ENCODE data around the gene PHF19. TPM values are rescaled to one million over a fixed set of nuclear protein-coding genes. Genes with fewer than 3 reads are reported as not detected.

PHF19 gene
- total RNA-seq, 2 experiments from 2014 or later: 60.3 to 63.0 TPM

GRCh38 chr9:120901755-120902568, 25.0 kb upstream of the PHF19 start:
- H3K9me3 Mint-ChIP-seq: no peaks in the 10 kb centered on the region
- H3K4me1 Mint-ChIP-seq (ENCODE audit: low read depth): peaks cover 87% of the 10 kb centered on the region
- H3K27ac ChIP-seq (ENCODE audit: low read depth in 1 of 2, low read length in 2 of 2): peak overlapping the region; percentile 92 to 93
- H3K27ac Mint-ChIP-seq: peak overlapping the region; percentile 99
- no peak overlapping the region for H3K4me3 ChIP-seq (ENCODE audit: low read length)
- peaks cover 35% of the 10 kb centered on the region for H3K36me3 ChIP-seq (ENCODE audit: insufficient read depth, low read length)
- ChIA-PET CTCF (interaction anchor here (1.4 kb wide), 1 partner anchor 33 kb away, joined by 6 read pairs; no protein-coding TSS in a partner anchor), POLR2A (interaction anchor here (0.9 to 36.2 kb wide), 11 partner anchors 11 to 59 kb away, joined by 3 to 1343 read pairs (median 14); partner anchors contain the start of genes PHF19 and TRAF1)
- TF ChIP-seq CTCF (IDR thresholded peaks at IDR 0.05): no peak
- ATAC-seq (ENCODE audit: poor library complexity) (no peak), DNase-seq (no peak)
- H3K4me3 Mint-ChIP-seq: peak overlapping the region; percentile 49
- H3K4me1 ChIP-seq (ENCODE audit: insufficient read depth, low read length): peaks cover 81% of the 10 kb centered on the region
- peaks cover 51% of the 10 kb centered on the region for H3K36me3 Mint-ChIP-seq (ENCODE audit: low read depth)
- no peaks in the 10 kb centered on the region for H3K9me3 ChIP-seq (ENCODE audit: control insufficient read depth in 1 of 2, insufficient read depth in 1 of 2, low read length in 2 of 2)
- intact Hi-C loops (cut with DNase I, micrococcal nuclease): no loop called here
- no peaks in the 10 kb centered on the region for H3K27me3 ChIP-seq (ENCODE audit: control insufficient read depth in 1 of 2, insufficient read depth in 2 of 2, low read length in 2 of 2)
- no peaks in the 10 kb centered on the region for H3K27me3 Mint-ChIP-seq

- CTCF ChIA-PET: interaction anchor here (0.8 kb wide), 1 partner anchor 8 kb away, joined by 3 read pairs; no protein-coding TSS in a partner anchor
- H3K27ac ChIP-seq (ENCODE audit: low read depth in 1 of 2, low read length in 2 of 2): peak overlapping the region in 1 of 2 donors; percentile 1
- no peaks in the 10 kb centered on the region for H3K27me3 Mint-ChIP-seq
These were observed 23.8 kb upstream of the PHF19 start for GRCh38 chr9:120900824-120901223.

More at GRCh38 chr9:120900824-120901223, 23.8 kb upstream of the PHF19 start:
- ATAC-seq (ENCODE audit: poor library complexity) (no peak), DNase-seq (no peak)
- Mint-ChIP-seq H3K36me3 (ENCODE audit: low read depth) (peaks cover 43% of the 10 kb centered on the region), H3K4me1 (ENCODE audit: low read depth) (peaks cover 82% of the 10 kb centered on the region), H3K4me3 (peak overlapping the region; percentile 42), H3K9me3 (no peaks in the 10 kb centered on the region), H3K27ac (peak overlapping the region; percentile 99)
- H3K9me3 ChIP-seq (ENCODE audit: control insufficient read depth in 1 of 2, insufficient read depth in 1 of 2, low read length in 2 of 2): no peaks in the 10 kb centered on the region
- H3K27me3 ChIP-seq (ENCODE audit: control insufficient read depth in 1 of 2, insufficient read depth in 2 of 2, low read length in 2 of 2): no peaks in the 10 kb centered on the region
- intact Hi-C loops (cut with DNase I, micrococcal nuclease): no loop called here
- H3K4me1 ChIP-seq (ENCODE audit: insufficient read depth, low read length): peaks cover 81% of the 10 kb centered on the region
- no peak overlapping the region for H3K4me3 ChIP-seq (ENCODE audit: low read length)
- POLR2A ChIA-PET: interaction anchor here (1.1 to 36.2 kb wide), 5 partner anchors 9 to 29 kb away, joined by 3 to 1343 read pairs (median 68); partner anchors contain the start of gene TRAF1
- peaks cover 26% of the 10 kb centered on the region for H3K36me3 ChIP-seq (ENCODE audit: insufficient read depth, low read length)
- no peak for TF ChIP-seq CTCF (IDR thresholded peaks at IDR 0.05)

Data from CD4-positive, alpha-beta T cell (primary cell).